HG03558 (cell line): ENCODE measurements around the gene TTC9.

Experiments
- ATAC-seq: cut with Tn5 transposase; IDR thresholded peaks from one replicate; pipeline ENCODE4 v1.9.1; 2021; ENCODE audit warnings: moderate number of reproducible peaks; ENCODE audit not compliant: unreplicated experiment; ENCODE audit errors: extremely low read depth

The TTC9 gene

DNA sequence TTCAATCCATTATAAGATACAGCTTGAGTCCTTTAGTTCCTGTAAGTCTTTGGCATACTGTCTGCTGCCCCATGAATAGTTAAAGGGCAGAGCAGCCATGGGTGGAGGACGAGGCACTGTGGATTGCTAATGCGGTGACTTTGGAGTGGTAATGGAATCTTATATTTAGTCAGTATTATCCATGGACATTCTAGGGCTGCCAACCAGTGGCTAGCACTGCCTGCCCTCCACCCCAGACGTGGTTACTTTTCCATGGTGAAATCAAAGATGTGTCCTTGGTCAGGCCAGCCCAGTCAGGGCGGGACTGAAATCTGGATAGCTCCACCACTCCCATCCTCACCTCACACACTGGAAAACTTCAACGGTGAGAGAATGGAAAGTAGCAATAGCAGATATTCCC, 2.3 kb downstream of the TTC9 start:
- no peak for ATAC-seq

DNA sequence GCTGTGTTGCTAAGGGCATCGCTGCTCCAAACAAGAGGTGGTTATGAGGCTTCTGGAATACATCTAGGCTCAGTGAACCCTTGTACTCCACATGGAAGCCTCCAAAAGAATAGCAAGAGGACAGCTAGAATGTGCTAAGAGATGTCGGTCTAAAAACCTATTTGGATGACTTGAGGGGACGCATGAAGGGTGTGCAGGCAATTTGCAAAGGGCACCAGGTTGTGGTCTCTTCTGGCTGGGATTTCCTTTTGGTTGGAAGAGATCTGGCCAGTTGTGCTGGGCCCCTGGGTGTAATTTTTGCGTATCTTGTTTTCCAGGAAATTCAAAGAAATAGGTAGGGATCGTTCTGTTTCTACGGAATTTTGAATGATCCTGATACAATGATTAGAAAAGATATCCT, 4.2 kb downstream of the TTC9 start:
- ATAC-seq: no peak

DNA sequence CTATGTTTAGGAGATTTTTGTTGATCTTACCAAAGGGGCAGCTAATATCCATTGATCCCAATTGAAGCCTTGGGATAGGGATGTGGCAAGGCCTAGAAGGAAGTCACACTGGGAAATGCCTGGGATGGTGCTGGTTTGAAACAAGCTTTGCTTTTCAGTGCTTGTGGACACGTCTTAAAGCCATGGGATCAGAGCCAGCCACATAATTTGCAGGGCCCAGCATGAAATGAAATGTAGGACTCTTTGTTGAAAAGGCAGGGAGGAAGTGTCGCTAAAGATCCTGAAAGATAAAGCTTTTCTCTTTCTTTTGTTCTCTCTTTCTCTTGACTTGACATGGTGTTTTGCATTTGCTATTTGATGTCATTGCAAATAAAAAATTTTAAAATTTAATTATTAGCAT, 5.0 kb downstream of the TTC9 start:
- ATAC-seq: no peak

DNA sequence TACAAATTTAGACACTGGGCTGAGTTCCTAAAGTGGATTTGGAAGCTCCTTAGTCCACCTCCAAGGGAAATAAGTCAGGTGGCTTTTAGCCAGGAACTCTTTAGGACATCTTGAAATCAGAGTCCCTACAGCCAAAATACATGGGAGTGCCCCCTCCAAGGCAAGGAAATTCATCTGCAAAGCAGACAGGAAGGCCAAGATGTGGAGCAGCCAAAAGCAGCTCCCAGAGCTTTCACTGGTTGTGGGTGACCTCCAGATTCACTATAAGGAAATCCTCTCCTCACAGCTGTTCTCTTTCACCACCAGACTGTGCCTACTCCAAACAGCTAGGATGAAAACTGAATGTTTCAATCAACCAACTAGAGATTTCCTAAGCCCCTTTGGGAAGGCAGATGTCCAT, 6.6 kb downstream of the TTC9 start:
- no peak for ATAC-seq

DNA sequence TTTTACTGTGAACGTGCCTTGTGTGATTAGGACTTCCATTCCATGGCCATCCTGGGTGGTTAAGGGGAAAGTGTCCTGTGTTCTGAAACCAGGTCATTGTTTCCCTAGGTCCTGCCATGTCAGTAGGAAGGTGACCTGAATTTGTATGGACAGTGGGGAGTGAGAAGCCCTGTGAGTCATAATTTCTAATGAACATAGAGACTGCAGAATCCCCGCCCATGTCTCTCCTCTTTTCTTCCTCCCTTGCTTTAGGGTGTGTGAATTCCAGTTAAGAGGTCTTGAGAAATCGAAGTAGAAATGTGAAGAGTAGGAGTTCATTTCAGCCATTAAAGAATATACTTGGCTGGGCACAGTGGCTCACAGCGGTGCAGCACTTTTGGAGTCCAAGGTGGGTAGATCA, 8.1 kb downstream of the TTC9 start:
- ATAC-seq: no peak

DNA sequence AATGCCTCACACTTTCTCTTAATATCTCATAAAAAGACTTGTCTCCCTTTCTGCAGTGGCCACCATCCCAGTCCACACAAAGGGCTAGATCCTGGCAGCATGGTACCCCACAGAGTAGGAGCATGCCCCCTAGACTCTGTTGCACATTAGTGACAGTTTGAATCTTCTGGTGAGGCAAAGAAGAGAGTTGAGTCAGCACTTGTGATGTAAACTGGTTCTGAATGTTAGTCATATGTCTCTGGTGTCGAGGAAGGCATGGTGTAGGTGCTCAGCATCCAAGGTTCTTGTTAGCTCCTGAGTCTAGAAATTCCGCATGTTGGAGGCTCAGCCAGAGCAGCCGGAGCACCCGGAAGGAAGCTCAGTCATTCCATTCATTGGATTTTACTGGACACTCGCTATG, 9.8 kb downstream of the TTC9 start:
- no peak for ATAC-seq

DNA sequence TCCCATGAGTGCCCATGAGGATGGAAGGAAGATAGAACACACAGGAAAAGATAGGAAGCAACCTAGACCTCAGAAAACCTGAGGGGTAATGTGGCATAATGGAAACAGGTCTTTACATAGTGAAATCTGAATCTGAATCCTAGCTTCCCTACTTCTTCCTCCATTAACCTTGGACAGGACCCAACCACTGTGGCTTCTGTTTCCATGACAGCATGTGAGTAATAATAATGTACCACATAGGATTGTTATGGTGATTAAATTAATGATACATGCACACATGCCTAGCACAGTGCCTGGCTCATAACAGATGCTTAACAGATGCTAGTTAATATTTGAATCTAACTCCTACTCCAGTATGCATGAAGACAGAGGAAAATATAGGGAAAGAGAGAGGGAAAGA, 11.2 kb downstream of the TTC9 start:
- no peak for ATAC-seq

DNA sequence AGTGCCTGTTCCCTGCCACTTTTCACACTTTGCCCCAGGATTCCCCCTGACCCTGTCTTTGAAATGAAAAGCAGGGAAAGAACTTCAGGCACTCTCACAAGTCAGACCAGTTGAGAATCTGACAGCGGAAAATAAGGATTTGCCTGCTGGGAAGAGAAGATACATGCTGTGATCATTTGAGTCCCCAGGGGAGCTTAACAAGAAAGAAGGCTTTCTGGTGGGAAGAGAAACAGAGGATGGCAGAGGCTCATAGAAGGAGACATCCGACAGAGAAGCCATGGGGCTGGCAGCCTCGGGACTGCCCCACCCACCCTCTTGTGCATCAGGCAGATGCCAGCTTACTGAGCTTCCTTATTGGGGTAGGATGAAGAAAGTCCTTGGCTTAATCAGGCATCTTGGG, 11.9 kb downstream of the TTC9 start:
- no peak for ATAC-seq

DNA sequence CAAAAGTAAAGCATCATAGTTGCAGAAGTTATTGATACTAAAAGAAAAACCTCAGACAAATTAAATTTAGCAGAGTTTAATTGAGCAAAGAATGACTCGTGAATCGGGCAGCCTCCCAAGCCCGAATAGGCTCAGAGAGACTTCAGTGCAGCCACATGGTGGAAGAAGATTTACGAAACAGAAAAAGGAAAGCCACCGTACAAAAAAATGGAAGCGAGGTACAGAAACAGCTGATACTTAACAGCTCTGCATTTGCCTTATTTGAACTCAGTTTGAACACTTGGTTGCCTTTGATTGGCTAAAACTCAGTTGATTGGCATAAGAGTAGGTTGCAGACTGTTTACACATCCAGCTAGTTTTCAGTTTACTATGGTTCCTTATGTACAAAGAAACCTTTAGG, 12.9 kb downstream of the TTC9 start:
- ATAC-seq: no peak

DNA sequence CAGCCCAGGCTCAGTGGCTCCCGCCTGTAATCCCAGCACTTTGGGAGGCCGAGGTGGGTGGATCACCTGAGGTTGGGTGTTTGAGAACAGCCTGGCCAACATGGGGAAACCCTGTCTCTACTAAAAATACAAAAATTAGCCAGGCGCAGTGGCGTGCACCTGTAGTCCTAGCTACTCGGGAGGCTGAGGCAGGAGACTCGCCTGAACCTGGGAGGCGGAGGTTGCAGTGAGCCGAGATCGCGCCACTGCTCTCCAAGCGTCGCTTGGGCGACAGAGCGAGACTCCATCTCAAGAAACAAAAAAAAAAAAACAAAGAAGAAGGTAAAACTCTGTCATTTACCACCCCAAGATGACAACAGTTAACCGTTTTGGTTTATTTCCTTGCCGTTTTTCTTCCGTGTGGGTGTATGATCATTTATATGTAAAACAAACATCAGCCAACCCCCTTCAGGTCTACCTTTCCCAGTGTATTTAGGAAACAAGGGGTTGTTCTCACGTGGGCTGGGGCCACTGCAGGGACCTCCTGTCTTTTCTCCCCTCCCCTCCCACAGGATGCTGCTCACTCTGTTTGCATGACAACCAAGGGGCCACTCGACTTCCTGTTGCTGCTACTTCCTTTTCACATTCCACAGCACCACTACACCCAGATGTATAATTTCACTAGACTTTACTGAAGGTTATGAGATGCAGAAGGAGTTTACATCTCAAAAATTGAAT, 13.6 kb downstream of the TTC9 start:
- ATAC-seq: no peak

DNA sequence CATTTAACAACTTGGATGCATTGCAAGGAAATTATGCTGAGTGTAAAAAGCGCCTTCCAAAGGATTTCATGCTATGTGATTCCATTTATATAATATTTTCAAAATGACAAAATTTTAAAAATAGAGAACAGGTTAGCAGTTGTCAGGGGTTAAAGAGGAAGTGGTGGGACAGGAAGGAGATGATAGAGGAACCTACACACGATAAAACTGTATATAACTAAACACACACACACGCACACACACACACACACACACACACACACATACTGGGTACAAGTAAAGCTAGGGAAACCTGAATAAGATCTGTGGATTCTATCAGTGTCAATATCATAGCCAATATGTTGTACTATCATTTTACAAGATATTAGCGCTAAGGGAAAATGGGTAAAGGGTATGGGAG, 17.2 kb downstream of the TTC9 start:
- no peak for ATAC-seq

DNA sequence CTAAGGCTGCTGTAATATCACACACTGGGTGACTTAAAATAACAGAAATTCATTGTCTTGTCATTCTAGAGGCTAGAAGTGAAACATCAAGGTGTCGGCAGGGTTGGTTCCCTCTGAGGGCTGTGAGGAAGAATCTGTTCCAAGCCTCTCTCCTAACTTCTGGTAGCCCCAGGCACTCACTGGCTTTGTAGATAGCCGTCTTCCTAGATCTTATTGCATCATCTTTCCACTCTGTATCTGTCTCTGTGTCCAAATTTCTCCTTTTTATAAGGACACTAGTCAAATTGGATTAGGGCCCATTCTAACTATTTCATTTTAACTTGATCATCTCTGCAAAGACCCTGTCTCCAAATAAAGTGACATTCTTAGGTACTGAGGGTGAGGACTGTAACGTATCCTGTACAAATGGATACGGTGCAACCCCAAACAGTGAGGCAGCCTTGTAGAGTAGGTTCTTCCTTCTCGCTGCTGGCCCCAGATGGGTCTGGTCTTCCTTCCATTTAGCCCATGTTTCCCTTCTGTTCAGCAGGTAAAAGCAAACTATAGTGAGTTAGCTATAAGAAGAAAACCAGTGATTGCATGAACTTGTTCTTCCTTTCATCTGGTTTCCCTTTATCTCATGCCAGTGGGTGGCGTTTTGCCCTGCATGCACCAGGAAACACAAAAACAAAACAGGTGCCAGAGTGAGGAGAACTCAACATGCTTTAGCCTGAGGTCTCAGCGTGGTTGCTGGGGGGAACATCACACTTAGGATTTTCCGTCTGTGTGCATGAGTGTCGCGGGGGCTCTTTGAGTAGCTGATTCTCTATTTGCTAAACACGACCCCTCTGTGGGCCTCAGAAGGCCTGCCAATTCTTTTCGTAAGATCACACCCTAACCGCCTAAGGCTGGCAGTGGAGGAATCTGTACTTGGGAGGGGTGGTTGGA, 19.5 kb downstream of the TTC9 start:
- no peak for ATAC-seq

DNA sequence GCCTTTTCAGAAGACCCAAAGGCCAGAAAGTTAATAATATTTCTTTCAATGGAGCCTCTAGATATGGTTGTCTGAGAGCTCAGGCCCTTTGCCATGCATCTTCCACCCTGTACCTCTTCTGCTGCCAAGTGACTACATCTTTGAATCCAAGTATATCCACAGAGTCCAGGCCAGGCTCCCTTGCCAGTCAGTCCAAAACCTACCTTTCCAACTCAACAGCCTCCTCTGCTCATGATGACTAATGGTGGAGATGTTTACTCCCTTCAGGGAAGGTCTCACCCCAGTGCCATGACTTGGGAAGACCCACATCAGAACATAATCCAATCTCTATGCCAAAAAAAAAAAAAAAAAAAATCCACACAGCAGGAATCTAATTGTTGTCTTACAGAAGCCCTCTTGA, 20.4 kb downstream of the TTC9 start:
- ATAC-seq: no peak

DNA sequence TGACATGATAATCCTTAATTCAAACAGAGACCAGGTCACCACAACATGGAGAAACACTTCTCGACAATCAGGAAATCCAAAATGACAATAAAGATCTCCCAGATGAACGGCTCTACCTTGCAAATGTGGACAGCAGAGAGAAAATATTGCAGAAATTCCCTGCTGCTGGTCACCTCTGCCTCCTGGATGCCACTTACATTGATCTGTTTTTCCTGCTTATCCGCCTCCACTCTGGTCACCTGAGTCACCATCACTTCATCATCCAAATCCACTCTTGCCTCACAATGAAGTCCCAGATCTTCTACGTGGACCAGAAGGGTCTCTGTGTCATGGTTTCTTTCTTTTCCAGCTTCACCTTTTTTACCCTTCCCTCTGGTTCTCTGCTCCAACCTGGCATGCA, 21.1 kb downstream of the TTC9 start:
- no peak for ATAC-seq

DNA sequence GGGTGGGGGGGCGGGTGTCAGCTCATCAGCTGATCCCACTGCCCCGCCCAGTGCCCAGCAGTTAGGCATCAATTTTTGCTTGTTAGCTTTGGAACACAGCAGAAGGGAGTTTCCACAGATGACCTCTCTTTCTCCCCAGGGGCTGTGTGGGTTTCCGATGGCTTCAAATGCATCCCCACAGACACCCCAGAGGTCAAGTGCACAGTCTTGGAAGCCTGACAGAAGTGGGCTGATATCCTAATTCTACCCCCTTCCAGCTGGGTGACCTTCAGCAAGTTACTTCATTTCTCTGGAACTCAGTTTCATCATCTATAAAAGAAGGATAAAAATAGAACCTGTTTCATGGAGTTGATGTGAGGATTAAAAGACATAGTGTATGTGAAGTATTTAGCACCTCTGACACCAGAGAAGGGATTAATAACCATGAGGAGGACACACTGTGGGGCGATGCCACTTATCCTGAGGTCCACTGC, 22.0 kb downstream of the TTC9 start:
- peak; percentile 35 for ATAC-seq

DNA sequence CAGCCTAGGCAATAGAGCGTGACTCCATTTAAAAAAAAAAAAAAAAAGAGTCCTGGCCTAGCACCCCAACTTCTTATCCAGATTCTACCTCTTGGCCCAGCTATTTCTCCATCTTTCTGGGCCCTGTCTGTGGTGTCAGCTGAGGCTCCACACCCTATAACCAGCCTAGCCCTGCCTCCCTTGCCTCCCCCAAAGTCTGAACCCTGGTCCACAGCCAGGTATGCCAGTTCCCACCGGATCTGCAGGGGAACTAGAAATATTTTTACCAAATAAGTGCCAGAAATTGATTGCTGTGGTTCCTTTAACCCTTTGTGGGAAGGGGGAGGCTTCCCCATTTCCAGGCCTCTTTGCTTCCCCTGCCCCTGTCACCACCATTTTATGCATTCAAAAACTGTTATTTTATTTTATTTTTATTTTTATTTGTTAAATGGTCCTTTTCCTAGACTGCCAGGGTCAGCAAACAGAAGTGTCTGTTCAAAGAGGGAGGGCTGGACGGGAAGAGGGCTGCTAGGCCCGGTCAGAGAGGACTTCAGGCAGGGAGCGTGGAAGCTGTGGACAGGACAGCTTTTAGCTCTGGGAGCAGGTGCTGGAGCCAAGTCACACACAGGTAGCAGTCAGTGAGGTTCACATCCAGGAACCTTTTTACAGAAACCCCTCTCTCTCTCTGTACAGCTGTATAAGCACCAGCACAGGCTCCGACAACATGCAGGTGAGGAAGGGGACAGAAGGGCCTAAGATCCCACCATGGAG, 23.2 kb downstream of the TTC9 start:
- no peak for ATAC-seq

DNA sequence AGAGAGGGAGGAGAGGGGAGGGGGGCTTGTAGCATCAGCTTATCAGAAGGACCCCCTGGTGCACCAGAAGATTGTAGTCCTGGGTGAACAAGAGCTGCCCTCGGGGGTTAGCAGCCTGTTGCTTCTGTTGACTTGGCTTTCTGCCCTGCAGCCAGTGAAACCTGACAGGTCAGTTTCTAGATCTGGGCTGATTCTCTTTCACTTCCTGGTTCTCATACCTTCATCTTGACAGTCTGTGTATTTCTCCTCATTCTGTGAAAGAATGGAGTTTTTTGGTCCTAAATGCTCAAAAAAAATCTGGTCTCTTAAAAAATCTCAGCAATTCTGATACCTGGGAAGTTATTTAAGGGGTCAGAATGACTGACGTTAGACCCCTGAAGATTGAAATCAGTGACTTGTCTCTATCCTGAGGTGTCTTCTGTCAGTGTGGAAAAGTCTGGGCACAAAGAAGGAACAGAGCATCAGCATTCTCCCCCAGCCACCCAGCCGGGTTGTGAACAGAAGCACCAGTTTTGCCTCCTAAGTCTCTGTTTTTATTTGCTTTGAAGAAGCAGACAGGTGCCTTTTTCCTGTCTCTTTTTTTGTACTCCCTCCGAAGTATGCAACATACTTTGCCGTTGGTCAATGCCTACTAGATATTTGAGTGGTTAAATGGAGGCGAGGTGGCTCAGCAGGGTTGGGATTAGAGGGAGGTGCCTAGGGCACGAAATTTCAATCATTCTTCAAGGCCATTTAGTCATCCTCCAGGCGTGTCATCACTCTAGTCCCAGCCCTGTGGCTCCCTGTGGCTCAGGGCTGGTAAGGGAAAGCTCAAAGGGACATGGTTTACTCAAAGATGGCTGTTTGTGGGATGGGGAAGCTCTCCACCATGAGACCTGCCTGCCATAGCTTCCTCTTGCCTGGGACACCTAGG, 24.0 kb downstream of the TTC9 start:
- ATAC-seq: no peak

DNA sequence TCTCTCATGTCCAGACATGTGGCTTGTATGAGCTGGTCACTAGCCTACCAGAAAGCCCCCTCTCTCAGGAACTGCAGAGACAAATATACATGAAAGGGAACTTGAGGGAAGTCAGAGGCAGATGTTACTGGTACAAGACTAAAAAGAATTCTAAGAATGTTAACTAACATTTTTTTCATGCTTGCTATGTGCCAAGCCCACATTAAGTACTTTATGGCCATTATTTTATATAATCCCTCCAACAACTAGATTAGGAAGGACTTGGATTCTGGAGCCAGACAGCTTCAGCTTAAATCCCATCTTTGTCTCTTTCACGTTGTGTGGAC, 24.6 kb downstream of the TTC9 start:
- no peak for ATAC-seq

DNA sequence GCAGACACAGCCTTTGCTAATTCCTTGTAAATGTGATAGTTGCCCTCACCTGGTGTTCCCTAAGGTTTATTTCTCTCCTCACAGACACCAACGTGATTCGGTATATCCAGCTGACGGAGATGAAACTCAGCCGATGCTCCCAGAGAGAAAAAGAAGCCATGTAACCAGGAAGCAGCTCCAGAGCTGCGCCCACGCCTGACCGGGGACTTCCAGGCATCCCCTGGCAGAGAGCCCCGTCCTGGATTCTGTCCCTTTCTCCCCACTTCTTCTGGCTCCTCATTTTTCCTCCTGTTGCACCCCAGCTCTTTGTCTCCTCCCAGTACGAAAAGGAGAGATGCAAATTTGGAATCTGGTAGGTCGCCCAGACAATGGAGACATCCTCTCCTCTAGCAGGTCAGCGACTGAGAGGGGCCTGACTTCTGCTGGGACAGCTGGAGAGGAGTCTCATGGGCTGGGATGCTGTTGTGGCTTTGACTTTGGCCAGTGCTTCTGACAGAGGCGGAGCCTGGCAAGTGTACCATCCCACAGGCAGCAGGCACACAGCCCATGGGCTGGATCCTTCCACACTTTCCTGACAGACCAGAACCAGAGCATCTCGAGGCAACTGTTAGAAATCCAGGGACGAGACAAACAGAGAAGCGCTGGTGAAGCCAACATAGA, 29.4 kb downstream of the TTC9 start:
- no peak for ATAC-seq
